H9 (cell line): ENCODE data around the gene SMARCD3. TPM values are rescaled to one million over a fixed set of nuclear protein-coding genes. Genes with fewer than 3 reads are reported as not detected.

Source experiments
- DNase-seq: peaks from one replicate; pipeline ENCODE4 v3.0.0-alpha.2; 2017
- H2AFZ ChIP-seq: one replicate; pipeline ENCODE4 v1.6.1; 2013; ENCODE audit warnings: mild to moderate bottlenecking, low read length, control low read depth, moderate library complexity
- H2AK5ac ChIP-seq: 2 replicates; pipeline ENCODE4 v1.6.1; 2013; ENCODE audit warnings: low read length, control low read depth, mixed read lengths; ENCODE audit not compliant: insufficient read length
- H2BK120ac ChIP-seq: one replicate; pipeline ENCODE4 v1.6.1; 2013; ENCODE audit warnings: low read depth, mild to moderate bottlenecking, low read length, control low read depth, inconsistent platforms; ENCODE audit not compliant: poor library complexity, severe bottlenecking
- H2BK12ac ChIP-seq: 2 replicates; pipeline ENCODE4 v1.6.1; 2013; ENCODE audit warnings: low read length, control low read depth, mixed read lengths, low read depth; ENCODE audit not compliant: insufficient read length
- H2BK15ac ChIP-seq: 2 replicates; pipeline ENCODE4 v1.6.1; 2013; ENCODE audit warnings: low read depth, low read length, control low read depth
- H2BK20ac ChIP-seq: one replicate; pipeline ENCODE4 v1.6.1; 2013; ENCODE audit warnings: low read depth, mild to moderate bottlenecking, low read length, control low read depth, inconsistent platforms; ENCODE audit not compliant: poor library complexity, severe bottlenecking
- H2BK5ac ChIP-seq: 2 replicates; pipeline ENCODE4 v1.6.1; 2013; ENCODE audit warnings: low read length, control low read depth, mixed read lengths; ENCODE audit not compliant: insufficient read length
- H3K14ac ChIP-seq: 2 replicates; pipeline ENCODE4 v1.6.1; 2013; ENCODE audit warnings: low read length, control low read depth; ENCODE audit not compliant: insufficient read depth
- H3K18ac ChIP-seq: 2 replicates; pipeline ENCODE4 v1.6.1; 2013; ENCODE audit warnings: low read depth, mild to moderate bottlenecking, mixed read lengths, low read length, control low read depth; ENCODE audit not compliant: insufficient read length
- H3K23ac ChIP-seq: 2 replicates; pipeline ENCODE4 v1.6.1; 2013; ENCODE audit warnings: low read length, control low read depth, mixed read lengths, low read depth; ENCODE audit not compliant: insufficient read length
- H3K23me2 ChIP-seq: 2 replicates; pipeline ENCODE4 v1.6.1; 2013; ENCODE audit warnings: low read depth, mild to moderate bottlenecking, mixed read lengths, low read length, control low read depth; ENCODE audit not compliant: insufficient read length, poor library complexity, severe bottlenecking
- H3K27ac ChIP-seq: 2 replicates; pipeline ENCODE4 v1.5.1; 2013; ENCODE audit warnings: low read length, control low read depth, mixed read lengths, low read depth; ENCODE audit not compliant: insufficient read length
- H3K27me3 ChIP-seq: 2 replicates; pipeline ENCODE4 v1.6.1; 2013; ENCODE audit warnings: low read length, control low read depth, inconsistent platforms; ENCODE audit not compliant: insufficient read depth
- H3K4ac ChIP-seq: 2 replicates; pipeline ENCODE4 v1.6.1; 2013; ENCODE audit warnings: low read depth, mild to moderate bottlenecking, control low read depth, inconsistent platforms, low read length, moderate library complexity
- H3K4me1 ChIP-seq: 2 replicates; pipeline ENCODE4 v1.6.1; 2013; ENCODE audit warnings: low read length, control low read depth, inconsistent platforms; ENCODE audit not compliant: insufficient read depth
- H3K4me2 ChIP-seq: 2 replicates; pipeline ENCODE4 v1.6.1; 2013; ENCODE audit warnings: low read length, control low read depth, mixed read lengths; ENCODE audit not compliant: insufficient read length, insufficient read depth
- H3K56ac ChIP-seq: 2 replicates; pipeline ENCODE4 v1.6.1; 2013; ENCODE audit warnings: low read depth, mild to moderate bottlenecking, mixed read lengths, low read length, control low read depth; ENCODE audit not compliant: insufficient read length
- H3K79me1 ChIP-seq: 2 replicates; pipeline ENCODE4 v1.6.1; 2013; ENCODE audit warnings: low read depth, mild to moderate bottlenecking, moderate library complexity, low read length, control low read depth, inconsistent platforms; ENCODE audit not compliant: insufficient read depth, poor library complexity, severe bottlenecking
- H3K79me2 ChIP-seq: 2 replicates; pipeline ENCODE4 v1.6.1; 2013; ENCODE audit warnings: low read length, control low read depth, inconsistent platforms; ENCODE audit not compliant: insufficient read depth
- H3K9ac ChIP-seq: 2 replicates; pipeline ENCODE4 v1.6.1; 2013; ENCODE audit warnings: low read length, control low read depth, mixed read lengths; ENCODE audit not compliant: insufficient read length; ENCODE audit errors: extremely low read depth
- H3K9me3 ChIP-seq: one replicate; pipeline ENCODE4 v1.6.1; 2013; ENCODE audit warnings: low read depth, low read length, inconsistent platforms; ENCODE audit not compliant: control insufficient read depth
- H3T11ph ChIP-seq: one replicate; pipeline ENCODE4 v1.6.1; 2013; ENCODE audit warnings: mild to moderate bottlenecking, low read length, control low read depth, inconsistent platforms
- H4K20me1 ChIP-seq: one replicate; pipeline ENCODE4 v1.6.1; 2013; ENCODE audit not compliant: control insufficient read depth, insufficient read length, insufficient read depth
- H4K5ac ChIP-seq: 2 replicates; pipeline ENCODE4 v1.6.1; 2013; ENCODE audit warnings: low read depth, mild to moderate bottlenecking, mixed read lengths, low read length, control low read depth; ENCODE audit not compliant: insufficient read length
- H4K8ac ChIP-seq: replicated peaks from 2 replicates; pipeline ENCODE4 v1.6.1; 2013; ENCODE audit warnings: low read length, control low read depth, mixed read lengths, low read depth; ENCODE audit not compliant: insufficient read length
- H4K91ac ChIP-seq: 2 replicates; pipeline ENCODE4 v1.6.1; 2013; ENCODE audit warnings: low read depth, mild to moderate bottlenecking, moderate library complexity, mixed read lengths, low read length, control low read depth; ENCODE audit not compliant: insufficient read length
- H3K27ac Mint-ChIP-seq, 3 experiments: 2 replicates in 2 of 3; 3 replicates in 1 of 3; pipeline ENCODE4 v1.8.0; 2020 to 2021; ENCODE audit warnings: mixed read lengths in 3 of 3, mild to moderate bottlenecking in 1 of 3, moderate library complexity in 1 of 3
- H3K27me3 Mint-ChIP-seq: 2 replicates; pipeline ENCODE4 v1.8.0; 2021; ENCODE audit warnings: low read depth, mild to moderate bottlenecking, moderate library complexity, mixed read lengths
- H3K36me3 Mint-ChIP-seq, 3 experiments: 2 replicates in 2 of 3; 3 replicates in 1 of 3; pipeline ENCODE4 v1.8.0; 2020 to 2021; ENCODE audit warnings: low read depth in 3 of 3, mixed read lengths in 3 of 3; ENCODE audit not compliant: insufficient read depth in 1 of 3
- H3K4me1 Mint-ChIP-seq, 2 experiments: 2 replicates each; pipeline ENCODE4 v1.8.0; 2020; ENCODE audit warnings: mixed read lengths in 2 of 2
- H3K4me3 Mint-ChIP-seq, 2 experiments: 2 replicates in 1 of 2; 3 replicates in 1 of 2; pipeline ENCODE4 v1.8.0; 2020 to 2021; ENCODE audit warnings: mild to moderate bottlenecking in 2 of 2, mixed read lengths in 2 of 2, moderate library complexity in 1 of 2
- H3K9me3 Mint-ChIP-seq, 2 experiments: 2 replicates in 1 of 2; 3 replicates in 1 of 2; pipeline ENCODE4 v1.8.0; 2020; ENCODE audit warnings: mild to moderate bottlenecking in 2 of 2, mixed read lengths in 2 of 2, moderate library complexity in 1 of 2
- WGBS: extraction: QIAGEN DNeasy Blood & Tissue Kit; methylation state at CpG from one replicate; pipeline ENCODE4 v1.1.7; 2013; ENCODE audit warnings: missing lambda C conversion rate, low lambda C conversion rate, mixed read lengths; ENCODE audit not compliant: insufficient read length; ENCODE audit errors: extremely low coverage; 5-methylcytosine and 5-hydroxymethylcytosine counted together
- total RNA-seq: library from RNA; stranded (reverse); gene quantifications from 2 replicates; pipeline ENCODE4 v1.2.1, GENCODE V29; 2021
- TF ChIP-seq, protein P1 (sequence below): fragments of 200-600 bp; sonication (generic); conservative IDR thresholded peaks from 3 replicates; pipeline ENCODE4 v1.8.0; 2021; ENCODE audit warnings: antibody characterized with exemption, mild to moderate bottlenecking

Gene SMARCD3
- total RNA-seq, 1 experiment from 2014 or later, result 5.0 TPM

DNA sequence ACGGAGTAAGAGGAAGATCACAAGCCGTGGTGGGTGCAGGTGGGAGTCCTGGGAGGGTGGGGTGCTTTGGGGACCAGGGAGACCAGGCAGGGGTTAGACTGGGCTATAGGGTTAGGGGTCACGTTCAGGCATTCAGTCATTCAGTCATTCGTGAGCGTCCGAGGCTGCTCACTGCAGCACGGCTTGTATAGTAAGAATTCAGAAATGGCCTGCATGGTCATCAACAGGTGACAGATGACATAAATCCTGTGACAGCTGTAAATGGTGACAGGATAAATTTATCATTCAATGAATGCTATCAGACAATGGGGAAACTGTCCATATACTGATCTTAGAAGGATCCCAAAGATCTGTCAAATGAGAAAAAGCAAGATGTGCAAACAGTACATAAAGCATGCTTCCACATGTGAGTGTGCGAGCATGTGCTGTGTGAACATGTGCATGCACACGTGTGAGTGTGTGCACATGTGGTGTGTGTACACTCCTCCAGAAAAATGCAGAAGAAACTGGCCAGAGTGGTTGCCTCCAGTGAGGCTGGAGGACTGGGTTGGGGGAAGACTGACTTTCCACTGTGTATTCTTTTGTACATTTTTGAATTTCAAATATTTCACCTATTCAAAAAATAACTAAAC, 32.0 kb upstream of the SMARCD3 start:
- DNase-seq, result no peak
- Histone ChIP-seq H3K27me3 (no peaks in the 10 kb centered on the region; the same call in 1 of the 2 replicates), H4K20me1 (no peaks in the 10 kb centered on the region), H3K27ac (no peak overlapping the region), H4K5ac (no peak overlapping the region), H4K91ac (no peak overlapping the region), H3K18ac (no peak overlapping the region), H3K23ac (no peak overlapping the region), H4K8ac (no peak overlapping the region), H2BK15ac (no peak overlapping the region), H3K23me2 (no peaks in the 10 kb centered on the region), H3T11ph (no peak overlapping the region), H3K4me1 (no peaks in the 10 kb centered on the region), H3K9ac (no peak overlapping the region), H3K9me3 (no peaks in the 10 kb centered on the region), H3K79me2 (no peaks in the 10 kb centered on the region), H3K56ac (no peak overlapping the region), H2BK20ac (no peak overlapping the region), H3K4ac (no peak overlapping the region), H2BK5ac (no peak overlapping the region), H2BK120ac (no peak overlapping the region), H3K79me1 (no peaks in the 10 kb centered on the region), H2AK5ac (no peak overlapping the region), H3K4me2 (no peak overlapping the region), H2BK12ac (no peak overlapping the region), H2AFZ (no peak overlapping the region), H3K14ac (no peak overlapping the region)
- H3K4me1 Mint-ChIP-seq, result peaks cover 14 to 24% of the 10 kb centered on the region in 2 experiments
- H3K4me3 Mint-ChIP-seq, result no peak overlapping the region
- H3K27me3 Mint-ChIP-seq, result peaks cover 83% of the 10 kb centered on the region
- H3K27ac Mint-ChIP-seq, result no peak overlapping the region
- WGBS, result no CpG with 5 or more reads among the region's 9 CpGs
- TF ChIP-seq, protein P1, sequence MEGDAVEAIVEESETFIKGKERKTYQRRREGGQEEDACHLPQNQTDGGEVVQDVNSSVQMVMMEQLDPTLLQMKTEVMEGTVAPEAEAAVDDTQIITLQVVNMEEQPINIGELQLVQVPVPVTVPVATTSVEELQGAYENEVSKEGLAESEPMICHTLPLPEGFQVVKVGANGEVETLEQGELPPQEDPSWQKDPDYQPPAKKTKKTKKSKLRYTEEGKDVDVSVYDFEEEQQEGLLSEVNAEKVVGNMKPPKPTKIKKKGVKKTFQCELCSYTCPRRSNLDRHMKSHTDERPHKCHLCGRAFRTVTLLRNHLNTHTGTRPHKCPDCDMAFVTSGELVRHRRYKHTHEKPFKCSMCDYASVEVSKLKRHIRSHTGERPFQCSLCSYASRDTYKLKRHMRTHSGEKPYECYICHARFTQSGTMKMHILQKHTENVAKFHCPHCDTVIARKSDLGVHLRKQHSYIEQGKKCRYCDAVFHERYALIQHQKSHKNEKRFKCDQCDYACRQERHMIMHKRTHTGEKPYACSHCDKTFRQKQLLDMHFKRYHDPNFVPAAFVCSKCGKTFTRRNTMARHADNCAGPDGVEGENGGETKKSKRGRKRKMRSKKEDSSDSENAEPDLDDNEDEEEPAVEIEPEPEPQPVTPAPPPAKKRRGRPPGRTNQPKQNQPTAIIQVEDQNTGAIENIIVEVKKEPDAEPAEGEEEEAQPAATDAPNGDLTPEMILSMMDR, result no peak
- H3K36me3 Mint-ChIP-seq, result no peaks in the 10 kb centered on the region; a peak in 1 of 7 replicates
- no peaks in the 10 kb centered on the region; a peak in 1 of 5 replicates for H3K9me3 Mint-ChIP-seq
